AG04449 (cell line): Measurements from ENCODE around the gene DEK.

ENCODE experiments used
- CTCF ChIA-PET: fragments of 350-600 bp; formaldehyde crosslinking; extraction: SDS; loops from one replicate; lab custom pipeline; 2021; ENCODE audit warnings: antibody characterized with exemption; lab: Yijun Ruan, JAX
- POLR2A ChIA-PET: fragments of 400-600, 350-600 bp; formaldehyde crosslinking; extraction: SDS; loops from one replicate; lab custom pipeline; 2020; ENCODE audit warnings: antibody characterized with exemption, inconsistent platforms; lab: Yijun Ruan, JAX
- DNase-seq: peaks from one replicate; pipeline ENCODE4 v3.0.0-alpha.2; 2010; ENCODE audit warnings: low read depth, low spot score
- H3K4me3 ChIP-seq: 2 replicates; pipeline ENCODE4 v1.5.1; 2011; ENCODE audit warnings: low read depth, mild to moderate bottlenecking, control low read depth, low read length
- TF ChIP-seq, protein P1 (sequence below): IDR thresholded peaks from one replicate; pipeline ENCODE4 v1.5.1; 2011; ENCODE audit warnings: mild to moderate bottlenecking, moderate library complexity, low read length, control low read depth, inconsistent platforms; ENCODE audit not compliant: insufficient read depth; ENCODE audit errors: missing control alignments

Gene DEK

GRCh38 chr6:18207438-18207837 is 56.9 kb downstream of the DEK start:
- no peak for DNase-seq
- CTCF ChIA-PET, result no interaction called here
- no peak overlapping the region for H3K4me3 ChIP-seq
- POLR2A ChIA-PET, result no interaction called here
- TF ChIP-seq, protein P1, sequence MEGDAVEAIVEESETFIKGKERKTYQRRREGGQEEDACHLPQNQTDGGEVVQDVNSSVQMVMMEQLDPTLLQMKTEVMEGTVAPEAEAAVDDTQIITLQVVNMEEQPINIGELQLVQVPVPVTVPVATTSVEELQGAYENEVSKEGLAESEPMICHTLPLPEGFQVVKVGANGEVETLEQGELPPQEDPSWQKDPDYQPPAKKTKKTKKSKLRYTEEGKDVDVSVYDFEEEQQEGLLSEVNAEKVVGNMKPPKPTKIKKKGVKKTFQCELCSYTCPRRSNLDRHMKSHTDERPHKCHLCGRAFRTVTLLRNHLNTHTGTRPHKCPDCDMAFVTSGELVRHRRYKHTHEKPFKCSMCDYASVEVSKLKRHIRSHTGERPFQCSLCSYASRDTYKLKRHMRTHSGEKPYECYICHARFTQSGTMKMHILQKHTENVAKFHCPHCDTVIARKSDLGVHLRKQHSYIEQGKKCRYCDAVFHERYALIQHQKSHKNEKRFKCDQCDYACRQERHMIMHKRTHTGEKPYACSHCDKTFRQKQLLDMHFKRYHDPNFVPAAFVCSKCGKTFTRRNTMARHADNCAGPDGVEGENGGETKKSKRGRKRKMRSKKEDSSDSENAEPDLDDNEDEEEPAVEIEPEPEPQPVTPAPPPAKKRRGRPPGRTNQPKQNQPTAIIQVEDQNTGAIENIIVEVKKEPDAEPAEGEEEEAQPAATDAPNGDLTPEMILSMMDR, result no peak

- ChIA-PET POLR2A (no interaction called here), CTCF (no interaction called here)
- DNase-seq, result no peak
- TF ChIP-seq, protein P1, result no peak
- no peak overlapping the region for H3K4me3 ChIP-seq
Observed at GRCh38 chr6:18206591-18206990, 57.7 kb downstream of the DEK start.

- H3K4me3 ChIP-seq, result no peak overlapping the region
- POLR2A ChIA-PET, result no interaction called here
- DNase-seq, result no peak
- CTCF ChIA-PET, result no interaction called here
- TF ChIP-seq, protein P1, result no peak
Observed at GRCh38 chr6:18204691-18205090, 59.6 kb downstream of the DEK start.

DNA sequence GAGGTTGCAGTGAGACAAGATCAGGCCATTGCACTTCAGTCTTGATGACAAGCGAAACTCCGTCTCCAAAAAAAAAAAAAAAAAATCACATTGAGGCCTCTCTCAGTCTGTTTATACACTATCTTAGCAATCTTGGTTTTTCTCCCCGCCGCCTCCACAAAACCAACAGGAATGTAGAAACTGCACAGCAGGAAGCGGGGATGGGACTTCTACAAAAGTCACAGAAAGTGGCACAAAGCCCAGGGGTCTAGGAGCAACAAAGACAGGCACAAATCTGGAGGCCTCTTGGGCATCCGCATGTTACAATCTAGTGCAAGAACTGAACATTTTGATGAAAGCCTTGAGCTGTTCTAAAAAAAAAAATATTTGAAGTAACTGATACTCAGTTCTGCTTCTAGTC is 60.5 kb downstream of the DEK start:
- no peak for DNase-seq
- no peak overlapping the region for H3K4me3 ChIP-seq
- ChIA-PET POLR2A (no interaction called here), CTCF (no interaction called here)
- TF ChIP-seq, protein P1, result no peak

- CTCF ChIA-PET, result no interaction called here
Observed at GRCh38 chr6:18192026-18192425, 72.3 kb downstream of the DEK start.

DNA sequence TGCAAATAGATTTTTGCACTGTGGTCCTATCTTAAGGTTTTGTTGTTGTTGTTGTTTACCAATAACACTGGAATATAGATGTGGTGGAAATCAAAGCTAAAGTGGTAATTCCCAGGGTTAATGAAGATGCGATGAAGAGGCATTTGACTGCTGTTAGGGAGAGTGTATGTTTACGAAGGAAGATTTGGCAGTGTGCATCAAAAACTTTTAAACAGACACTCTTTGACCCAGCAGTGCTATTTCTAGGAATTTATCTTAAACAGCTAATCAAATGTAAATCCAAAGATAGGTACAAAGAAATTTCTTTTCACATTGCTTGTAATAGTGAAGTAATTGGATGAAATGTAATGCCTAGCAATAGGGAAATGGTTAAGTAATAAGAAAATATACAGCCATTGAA is 75.1 kb downstream of the DEK start:
- ChIA-PET POLR2A (no interaction called here), CTCF (interaction anchor here (0.6 kb wide), 1 partner anchor 134 kb away, joined by 3 read pairs; no protein-coding TSS in a partner anchor)
- TF ChIP-seq, protein P1, result no peak
- H3K4me3 ChIP-seq, result no peak overlapping the region
- no peak for DNase-seq

More at GRCh38 chr6:18192026-18192425, 72.3 kb downstream of the DEK start:
- DNase-seq, result no peak
- TF ChIP-seq, protein P1, result no peak
- H3K4me3 ChIP-seq, result no peak overlapping the region
- POLR2A ChIA-PET, result no interaction called here

DNA sequence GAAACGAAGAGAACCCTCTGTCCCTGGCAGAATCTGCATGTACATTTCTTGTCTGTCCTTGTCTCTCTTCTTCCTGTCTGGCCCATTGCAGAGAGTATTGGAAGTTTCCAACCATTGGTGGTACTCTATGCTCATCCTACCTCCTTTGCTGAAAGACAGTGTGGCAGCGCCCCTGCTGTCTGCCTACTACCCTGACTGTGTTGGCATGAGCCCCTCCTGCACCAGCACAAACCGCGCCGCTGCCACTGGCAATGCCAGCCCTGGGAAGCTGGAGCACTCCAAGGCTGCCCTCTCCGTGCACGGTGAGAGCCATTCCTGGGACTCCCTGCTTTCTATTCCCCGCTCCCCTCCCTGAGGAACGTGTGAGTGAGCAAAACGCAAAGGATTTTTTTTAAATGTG is 76.6 kb downstream of the DEK start:
- POLR2A ChIA-PET, result no interaction called here
- DNase-seq, result no peak
- CTCF ChIA-PET, result no interaction called here
- H3K4me3 ChIP-seq, result no peak overlapping the region
- TF ChIP-seq, protein P1, result no peak
